Suprapubic skin (tissue), 4 donors: ENCODE data around the gene LPP. TPM values are rescaled to one million over a fixed set of nuclear protein-coding genes. Genes with fewer than 3 reads are reported as not detected.

Experiments
- DNase-seq, 2 donors: peaks; one replicate each; pipeline ENCODE4 v3.0.0-alpha.2; 2019; ENCODE audit warnings: low spot score in 2 of 2
- H3K27ac ChIP-seq: fragments of 200-600 bp; sonication (generic); one replicate; pipeline ENCODE4 v1.5.1; 2019
- H3K27me3 ChIP-seq: fragments of 200-600 bp; sonication (generic); one replicate; pipeline ENCODE4 v1.5.1; 2019
- H3K36me3 ChIP-seq: fragments of 200-600 bp; sonication (generic); one replicate; pipeline ENCODE4 v1.5.1; 2019
- H3K4me1 ChIP-seq: fragments of 200-600 bp; sonication (generic); one replicate; pipeline ENCODE4 v1.5.1; 2019
- H3K4me3 ChIP-seq: fragments of 200-600 bp; sonication (generic); one replicate; pipeline ENCODE4 v1.5.1; 2019; ENCODE audit warnings: mild to moderate bottlenecking
- H3K9me3 ChIP-seq: fragments of 200-600 bp; sonication (generic); one replicate; pipeline ENCODE4 v1.5.1; 2019
- EP300 ChIP-seq: sonication (generic); formaldehyde crosslinking; IDR thresholded peaks from one replicate; pipeline ENCODE4 v1.6.1; 2017; ENCODE audit warnings: antibody characterized with exemption
- POLR2A ChIP-seq, 2 donors: fragments of 450-650 bp; IDR thresholded peaks; one replicate each; pipeline ENCODE4 v1.6.1; 2017; ENCODE audit warnings: antibody characterized with exemption in 2 of 2, mild to moderate bottlenecking in 2 of 2, moderate library complexity in 2 of 2
- POLR2AphosphoS5 ChIP-seq, 3 donors: sonication (generic); formaldehyde crosslinking; IDR thresholded peaks; one replicate each; pipeline ENCODE4 v1.6.1; 2017; ENCODE audit warnings: antibody characterized with exemption in 3 of 3
- WGBS: methylation state at CpG from one replicate; pipeline ENCODE4 v1.1.5; 2018; 5-methylcytosine and 5-hydroxymethylcytosine counted together
- total RNA-seq, 4 donors: library from RNA; depleted of rRNA; stranded (reverse); fragments of >200 nt; gene quantifications; one replicate each; pipeline ENCODE4 v1.1.0, GENCODE V29; 2016
- TF ChIP-seq, protein P1 (sequence below), 2 donors: fragments of 200-600 bp in 1 of 2; fragments of 450-650 bp in 1 of 2; sonication (generic) in 1 of 2; IDR thresholded peaks; one replicate each; pipeline ENCODE4 v1.5.1; 2016 to 2019; ENCODE audit warnings: antibody characterized with exemption in 2 of 2, mild to moderate bottlenecking in 1 of 2, moderate library complexity in 1 of 2

LPP gene
- total RNA-seq, 4 donors from 2014 or later, result 56.8 to 127 (median 84.2) TPM

DNA sequence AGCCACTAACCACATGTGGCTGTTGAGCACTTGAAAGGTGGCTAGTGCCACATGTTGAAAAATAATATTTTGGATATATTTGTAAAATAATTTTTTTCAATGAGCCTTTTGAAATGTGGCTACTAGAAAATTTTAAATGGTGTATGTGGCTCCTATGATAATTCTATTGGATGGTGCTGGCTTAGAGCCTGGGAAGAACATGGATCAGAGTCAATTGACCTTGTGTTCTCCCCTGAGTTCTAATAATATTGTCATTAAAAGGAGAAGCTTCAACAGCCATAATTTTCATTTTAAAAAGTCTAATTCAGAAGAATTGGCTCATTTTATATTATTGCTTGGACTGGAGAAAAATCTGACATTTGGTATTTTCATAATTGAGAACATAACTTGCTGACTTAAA lies 167.3 kb downstream of the LPP start:
- DNase-seq, result no peak
- H3K36me3 ChIP-seq, result peaks cover 3% of the 10 kb centered on the region
- H3K4me3 ChIP-seq, result no peak overlapping the region
- H3K9me3 ChIP-seq, result no peaks in the 10 kb centered on the region
- no peak for TF ChIP-seq POLR2AphosphoS5 (IDR thresholded peaks at IDR 0.05)
- TF ChIP-seq POLR2A (IDR thresholded peaks at IDR 0.05), result no peak
- TF ChIP-seq EP300, result no peak
- TF ChIP-seq, protein P1, sequence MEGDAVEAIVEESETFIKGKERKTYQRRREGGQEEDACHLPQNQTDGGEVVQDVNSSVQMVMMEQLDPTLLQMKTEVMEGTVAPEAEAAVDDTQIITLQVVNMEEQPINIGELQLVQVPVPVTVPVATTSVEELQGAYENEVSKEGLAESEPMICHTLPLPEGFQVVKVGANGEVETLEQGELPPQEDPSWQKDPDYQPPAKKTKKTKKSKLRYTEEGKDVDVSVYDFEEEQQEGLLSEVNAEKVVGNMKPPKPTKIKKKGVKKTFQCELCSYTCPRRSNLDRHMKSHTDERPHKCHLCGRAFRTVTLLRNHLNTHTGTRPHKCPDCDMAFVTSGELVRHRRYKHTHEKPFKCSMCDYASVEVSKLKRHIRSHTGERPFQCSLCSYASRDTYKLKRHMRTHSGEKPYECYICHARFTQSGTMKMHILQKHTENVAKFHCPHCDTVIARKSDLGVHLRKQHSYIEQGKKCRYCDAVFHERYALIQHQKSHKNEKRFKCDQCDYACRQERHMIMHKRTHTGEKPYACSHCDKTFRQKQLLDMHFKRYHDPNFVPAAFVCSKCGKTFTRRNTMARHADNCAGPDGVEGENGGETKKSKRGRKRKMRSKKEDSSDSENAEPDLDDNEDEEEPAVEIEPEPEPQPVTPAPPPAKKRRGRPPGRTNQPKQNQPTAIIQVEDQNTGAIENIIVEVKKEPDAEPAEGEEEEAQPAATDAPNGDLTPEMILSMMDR (IDR thresholded peaks at IDR 0.05), result no peak
- H3K27me3 ChIP-seq, result no peaks in the 10 kb centered on the region
- peaks cover 18% of the 10 kb centered on the region for H3K4me1 ChIP-seq
- no peak overlapping the region for H3K27ac ChIP-seq

DNA sequence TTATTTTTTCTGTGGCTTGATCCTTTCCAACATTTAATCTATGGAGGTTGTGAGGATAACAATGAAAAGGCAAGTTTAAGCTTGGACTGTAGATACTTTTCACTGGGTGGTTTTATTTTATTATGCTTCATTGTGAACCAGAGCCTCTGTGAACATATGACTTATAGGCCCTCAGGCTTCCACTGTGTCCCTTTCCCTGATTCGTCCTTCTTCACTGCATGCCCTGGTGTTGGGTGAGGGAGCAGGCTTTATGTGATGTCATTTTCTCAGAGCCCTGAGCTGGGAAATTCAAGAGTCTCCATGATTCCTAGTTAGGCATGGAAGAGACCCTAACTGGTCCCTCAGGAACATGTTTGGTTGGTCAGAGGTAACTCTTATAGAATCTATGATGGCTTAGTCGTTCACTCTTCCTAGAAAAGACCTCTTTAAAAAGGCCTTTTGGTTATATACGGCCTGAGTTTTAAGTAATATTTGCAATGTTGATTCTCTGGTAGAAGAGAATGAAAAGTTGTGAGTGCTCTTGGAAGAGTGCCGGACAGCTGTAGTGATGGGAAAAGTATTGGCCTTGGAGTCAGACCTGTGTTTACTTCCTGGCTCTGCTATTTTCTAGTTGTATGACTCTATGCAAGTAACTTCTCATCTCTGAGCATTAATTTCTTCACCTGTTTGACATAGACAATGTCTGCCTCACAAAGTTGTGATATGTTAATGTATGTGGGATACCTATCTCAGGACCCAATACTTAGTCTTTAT lies 168.4 kb downstream of the LPP start:
- Histone ChIP-seq H3K9me3 (no peaks in the 10 kb centered on the region), H3K27ac (no peak overlapping the region), H3K4me1 (peaks cover 11% of the 10 kb centered on the region), H3K36me3 (peaks cover 3% of the 10 kb centered on the region), H3K27me3 (no peaks in the 10 kb centered on the region), H3K4me3 (no peak overlapping the region)
- DNase-seq, result no peak
- 92% methylated on average over 4 of the region's 4 CpGs for WGBS
- TF ChIP-seq POLR2AphosphoS5 (IDR thresholded peaks at IDR 0.05) (no peak), EP300 (no peak)

DNA sequence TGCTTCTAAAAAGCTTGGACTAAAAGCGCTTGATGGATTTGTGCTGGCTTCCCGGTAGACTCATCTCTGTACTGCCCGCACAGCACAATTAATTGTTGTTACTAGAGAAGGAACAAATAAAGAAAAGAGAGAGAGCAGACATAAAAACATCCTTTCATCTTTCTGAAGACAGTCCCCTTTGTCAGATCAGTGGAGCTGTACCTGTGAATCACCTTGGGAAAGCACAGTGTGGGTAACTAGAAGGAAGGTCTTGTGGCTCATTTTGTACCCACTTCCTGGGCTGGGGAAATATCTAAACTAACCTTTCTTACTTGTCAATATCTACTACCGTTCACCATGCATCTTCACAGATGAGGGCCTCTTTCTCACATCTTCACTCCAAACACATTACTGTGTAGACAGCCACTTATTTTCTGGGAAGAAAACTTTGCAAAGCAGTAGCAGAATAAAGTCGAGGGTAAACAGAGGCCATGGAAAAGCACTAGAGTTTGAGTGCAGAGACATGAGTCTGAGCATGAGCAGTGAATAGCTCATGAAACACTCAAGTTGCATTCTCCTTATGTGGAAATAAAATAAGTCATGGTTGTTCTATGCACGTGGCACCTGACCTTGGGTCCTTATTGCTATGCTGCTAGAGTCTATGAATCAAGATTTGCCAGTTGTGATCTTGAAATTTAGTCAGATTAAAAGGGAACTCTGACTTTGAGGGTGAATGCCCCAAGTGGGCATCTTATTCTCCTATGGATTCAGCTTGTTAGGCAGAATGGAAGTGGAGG lies 169.3 kb downstream of the LPP start:
- H3K27me3 ChIP-seq, result no peaks in the 10 kb centered on the region
- no peak overlapping the region for H3K4me3 ChIP-seq
- no peak for DNase-seq
- H3K27ac ChIP-seq, result no peak overlapping the region
- peaks cover 3% of the 10 kb centered on the region for H3K36me3 ChIP-seq
- TF ChIP-seq EP300 (no peak), POLR2A (IDR thresholded peaks at IDR 0.05) (no peak), POLR2AphosphoS5 (IDR thresholded peaks at IDR 0.05) (no peak)
- TF ChIP-seq, protein P1 (IDR thresholded peaks at IDR 0.05), result no peak
- no peaks in the 10 kb centered on the region for H3K9me3 ChIP-seq
- 83% methylated on average over 6 of the region's 6 CpGs for WGBS
- H3K4me1 ChIP-seq, result peaks cover 11% of the 10 kb centered on the region

DNA sequence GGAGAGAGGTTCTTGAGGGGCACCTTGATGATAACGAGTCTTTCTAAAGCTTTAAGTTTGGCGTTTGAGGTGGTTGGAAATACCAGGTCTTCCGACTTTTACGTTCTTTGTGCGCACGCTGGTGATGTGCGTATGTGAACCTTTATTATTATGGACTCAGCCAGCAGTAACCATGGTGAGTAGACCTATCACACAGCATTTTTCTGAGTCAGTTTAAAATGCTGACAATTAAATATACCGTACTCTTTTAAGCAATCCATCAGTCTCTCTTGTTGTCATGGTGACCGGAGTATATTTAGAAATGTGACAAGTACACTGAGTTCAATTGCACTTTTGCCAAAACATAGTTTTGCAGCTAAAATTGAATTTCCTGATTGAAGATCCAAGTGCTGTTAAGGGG lies 172.2 kb downstream of the LPP start:
- TF ChIP-seq EP300 (no peak), POLR2A (IDR thresholded peaks at IDR 0.05) (no peak), POLR2AphosphoS5 (IDR thresholded peaks at IDR 0.05) (no peak)
- TF ChIP-seq, protein P1 (IDR thresholded peaks at IDR 0.05), result no peak
- Histone ChIP-seq H3K4me3 (no peak overlapping the region), H3K27ac (no peak overlapping the region), H3K36me3 (peaks cover 3% of the 10 kb centered on the region), H3K9me3 (no peaks in the 10 kb centered on the region), H3K27me3 (no peaks in the 10 kb centered on the region), H3K4me1 (peaks cover 11% of the 10 kb centered on the region)
- DNase-seq, result no peak
- WGBS, result 87% methylated on average over 9 of the region's 9 CpGs

DNA sequence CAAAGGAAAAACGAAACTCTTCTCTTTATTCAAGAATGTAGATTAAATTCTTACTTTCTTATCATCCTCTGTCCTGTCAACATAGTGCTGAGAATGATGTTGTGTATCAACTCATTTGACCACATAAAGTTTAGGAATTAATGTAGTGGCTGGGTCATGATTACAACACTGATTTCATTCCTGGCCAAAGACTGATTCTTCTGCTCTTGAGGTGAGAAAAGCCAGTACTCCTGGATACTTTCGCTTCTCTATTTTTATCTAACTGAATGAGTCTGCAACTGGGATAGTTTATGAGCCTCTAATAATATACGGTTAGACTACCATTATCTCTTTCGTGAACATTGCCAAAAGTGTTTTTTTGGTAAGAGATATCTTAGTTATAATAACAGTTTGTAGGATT lies 173.0 kb downstream of the LPP start:
- H3K27me3 ChIP-seq, result no peaks in the 10 kb centered on the region
- peaks cover 3% of the 10 kb centered on the region for H3K36me3 ChIP-seq
- WGBS, result 87% methylated on average over 4 of the region's 4 CpGs
- peaks cover 11% of the 10 kb centered on the region for H3K4me1 ChIP-seq
- no peak for DNase-seq
- no peak for TF ChIP-seq POLR2A (IDR thresholded peaks at IDR 0.05)
- TF ChIP-seq, protein P1 (IDR thresholded peaks at IDR 0.05), result no peak
- H3K4me3 ChIP-seq, result no peak overlapping the region
- no peak overlapping the region for H3K27ac ChIP-seq
- H3K9me3 ChIP-seq, result no peaks in the 10 kb centered on the region
